ENCODE data around the gene GALNT2. TPM values are rescaled to one million over a fixed set of nuclear protein-coding genes. Genes with fewer than 3 reads are reported as not detected.

Gene GALNT2
- total and polyA plus RNA-seq, 2 of the 4 experiments (the other 2 are of a cell fraction), result 50.4 to 189 TPM

- Histone ChIP-seq H3K4ac (ENCODE audit: low read depth, low read length) (no peak overlapping the region), H3K4me1 (ENCODE audit: control insufficient read depth, insufficient read depth, low read length) (peaks cover 1% of the 10 kb centered on the region; the same call in 1 of the 2 replicates), H3K9me1 (ENCODE audit: insufficient read depth, low read length) (peaks cover 23% of the 10 kb centered on the region), H2BK15ac (ENCODE audit: low read depth, low read length) (no peak overlapping the region), H3K27me3 (ENCODE audit: control insufficient read depth, insufficient read depth, low read length) (no peaks in the 10 kb centered on the region), H3K4me2 (ENCODE audit: low read depth, low read length) (no peak overlapping the region), H4K20me1 (ENCODE audit: insufficient read depth, low read length) (peaks cover 44% of the 10 kb centered on the region), H3K9ac (ENCODE audit: low read depth, low read length) (no peak overlapping the region), H2BK5ac (ENCODE audit: low read depth, low read length, poor library complexity, severe bottlenecking) (no peak overlapping the region), H3K14ac (replicated peaks; ENCODE audit: low read depth, low read length) (no peak overlapping the region), H4K5ac (ENCODE audit: low read depth, low read length) (no peak overlapping the region), H4K91ac (ENCODE audit: insufficient read depth, low read depth, low read length) (no peak overlapping the region), H4K8ac (ENCODE audit: low read depth in 2 of 2, low read length in 2 of 2) (no peak overlapping the region), H3K79me1 (ENCODE audit: low read depth in 1 of 2, low read length in 2 of 2) (peaks cover 45 to 85% of the 10 kb centered on the region in 2 experiments), H2AK9ac (replicated peaks; ENCODE audit: low read depth, low read length, poor library complexity) (no peak overlapping the region), H3K27ac (ENCODE audit: insufficient read depth, low read length) (no peak overlapping the region), H3K36me3 (ENCODE audit: control insufficient read depth, insufficient read depth, low read length) (peaks cover 2% of the 10 kb centered on the region), H3K23ac (ENCODE audit: low read depth, low read length) (no peak overlapping the region), H2BK120ac (ENCODE audit: low read depth, low read length) (no peak overlapping the region), H2AK5ac (ENCODE audit: low read depth, low read length) (no peak overlapping the region), H3K18ac (ENCODE audit: low read depth, low read length) (no peak overlapping the region), H3K4me3 (ENCODE audit: insufficient read depth, low read depth, low read length) (no peak overlapping the region), H2BK20ac (ENCODE audit: low read depth, low read length) (no peak overlapping the region), H3K9me3 (ENCODE audit: control insufficient read depth, insufficient read depth, low read length) (no peaks in the 10 kb centered on the region), H2AFZ (replicated peaks; ENCODE audit: low read length, poor library complexity) (no peak overlapping the region), H3K56ac (ENCODE audit: extremely low read depth, insufficient read depth, low read length) (no peak overlapping the region)
- POLR2A ChIA-PET (ENCODE audit: unreplicated experiment), result no interaction called here
- intact Hi-C loops (cut with micrococcal nuclease), result no loop called here
- TF ChIP-seq NFE2L2 (IDR thresholded peaks at IDR 0.05; ENCODE audit: low read depth, low read length), result no peak
- no peak for TF ChIP-seq MAFK (IDR thresholded peaks at IDR 0.05; ENCODE audit: low read depth, low read length)
- no peak for TF ChIP-seq FOS (IDR thresholded peaks at IDR 0.05; ENCODE audit: low read depth, low read length)
- TF ChIP-seq RFX5 (IDR thresholded peaks at IDR 0.05; ENCODE audit: low read depth, low read length), result no peak
- no peak for TF ChIP-seq CEBPB (IDR thresholded peaks at IDR 0.05; ENCODE audit: low read depth, low read length)
- TF ChIP-seq USF2 (IDR thresholded peaks at IDR 0.05; ENCODE audit: low read depth, low read length), result no peak
- no peak for TF ChIP-seq ELK1 (IDR thresholded peaks at IDR 0.05; ENCODE audit: borderline replicate concordance, low read depth, low read length)
- TF ChIP-seq POLR2A (IDR thresholded peaks at IDR 0.05; ENCODE audit: low read depth, low read length), result no peak
- no peak for TF ChIP-seq RCOR1 (IDR thresholded peaks at IDR 0.05; ENCODE audit: insufficient replicate concordance, low read length)
- no peak for TF ChIP-seq SMC3 (IDR thresholded peaks at IDR 0.05; ENCODE audit: low read depth, low read length)
- TF ChIP-seq MAZ (IDR thresholded peaks at IDR 0.05; ENCODE audit: borderline replicate concordance, low read depth, low read length), result no peak
- TF ChIP-seq CHD1 (IDR thresholded peaks at IDR 0.05; ENCODE audit: low read depth, low read length), result no peak
- no peak for TF ChIP-seq RAD21 (IDR thresholded peaks at IDR 0.05; ENCODE audit: low read length)
- dilution Hi-C loops (cut with HindIII; ENCODE audit: low sequenced_read_pairs, unreplicated experiment), result no loop called here
- in situ Hi-C loops (cut with MboI; ENCODE audit: low sequenced_read_pairs), result no loop called here
- WGBS, 2 experiments (ENCODE audit: extremely low coverage in 2 of 2, insufficient read length in 1 of 2), result 94% methylated on average over 3 of the region's 7 CpGs; no CpG with 5 or more reads in 1 of the 2 experiments
- CTCF ChIA-PET, result no interaction called here
- DNase-seq, result no peak
- ATAC-seq (ENCODE audit: low read depth), result no peak
- no TSS peak for BruUV-seq (replicated peaks)
Observed at GRCh38 chr1:230194525-230194924, 127.5 kb downstream of the GALNT2 start.

All from IMR-90 (cell line).